Measurements from ENCODE around the gene FBXL3. TPM values are rescaled to one million over a fixed set of nuclear protein-coding genes. Genes with fewer than 3 reads are reported as not detected.

The FBXL3 gene
- total and polyA plus RNA-seq, 2 of the 8 experiments (the other 6 are each of a cell fraction or from before 2014, with no cell fraction given): 4.9 to 14.9 TPM

DNA sequence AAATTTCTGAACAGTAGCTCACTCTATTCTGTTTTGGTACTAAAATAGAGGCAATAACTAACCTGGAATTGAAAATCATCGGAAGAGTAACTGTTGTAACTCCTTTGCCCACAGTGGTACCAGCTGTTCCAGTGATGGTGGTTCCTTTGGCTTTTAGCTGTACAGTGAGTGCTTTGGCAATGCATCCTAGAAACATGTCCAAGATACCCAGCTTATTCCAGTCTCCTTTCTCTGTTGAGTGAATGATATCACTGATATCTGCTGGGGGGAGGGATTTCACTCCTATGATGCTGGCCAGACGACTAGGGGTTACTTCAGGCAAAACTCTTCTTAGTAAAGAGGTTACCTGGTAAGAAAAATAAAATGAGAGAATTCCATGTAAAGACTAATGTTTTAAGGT, 40.6 kb upstream of the FBXL3 start:
- no peak overlapping the region for H3K9ac ChIP-seq (replicated peaks in 1 of 4; ENCODE audit: extremely low read depth in 1 of 4, low read depth in 3 of 4, low read length in 3 of 4)
- H2BK15ac ChIP-seq (ENCODE audit: low read length): no peak overlapping the region
- no peak for DNase-seq (ENCODE audit: low read depth in 1 of 2, low spot score in 2 of 2)
- H3K79me1 ChIP-seq (ENCODE audit: low read depth, low read length): no peaks in the 10 kb centered on the region
- H3K4me2 ChIP-seq (ENCODE audit: insufficient read depth in 1 of 2, low read depth in 2 of 2, low read length in 2 of 2): no peak overlapping the region
- TF ChIP-seq YY1 (IDR thresholded peaks at IDR 0.05; ENCODE audit: low read depth, low read length) (no peak), ZNF274 (IDR thresholded peaks at IDR 0.05; ENCODE audit: borderline replicate concordance, extremely low read depth, low read length) (no peak)
- H3K4me1 ChIP-seq (replicated peaks in 1 of 4; ENCODE audit: control insufficient read depth in 3 of 4, insufficient read depth in 4 of 4, low read length in 3 of 4): no peaks in the 10 kb centered on the region
- H3K56ac ChIP-seq (replicated peaks; ENCODE audit: insufficient read length, low read depth, low read length): no peak overlapping the region
- FAIRE-seq: no peak
- H4K20me1 ChIP-seq (replicated peaks in 1 of 2; ENCODE audit: control insufficient read depth in 1 of 2, insufficient read depth in 2 of 2, low read length in 2 of 2): no peaks in the 10 kb centered on the region
- H4K8ac ChIP-seq (ENCODE audit: extremely low read depth, insufficient read depth, low read length): no peak overlapping the region
- no peak overlapping the region for H3K14ac ChIP-seq (ENCODE audit: insufficient read length)
- H3K23ac ChIP-seq (ENCODE audit: insufficient read length): no peak overlapping the region
- H3K23me2 ChIP-seq (ENCODE audit: low read depth, low read length): no peaks in the 10 kb centered on the region
- POLR2A ChIA-PET (ENCODE audit: partially characterized antibody): no interaction called here
- WGBS, 2 experiments (ENCODE audit: extremely low coverage in 1 of 2, insufficient coverage in 1 of 2, insufficient read length in 1 of 2, insufficient replicate concordance in 2 of 2, low coverage in 1 of 2, low lambda C conversion rate in 2 of 2, missing lambda C conversion rate in 1 of 2): 92% methylated on average over 2 of the region's 2 CpGs; no CpG with 5 or more reads in 1 of the 2 experiments
- no peaks in the 10 kb centered on the region for H3K27me3 ChIP-seq (replicated peaks in 1 of 4; ENCODE audit: control insufficient read depth in 3 of 4, extremely low read depth in 1 of 4, insufficient read depth in 3 of 4, low read length in 3 of 4)
- H3K4ac ChIP-seq (replicated peaks; ENCODE audit: insufficient read length, low read depth, low read length): no peak overlapping the region
- H4K5ac ChIP-seq (ENCODE audit: insufficient read length, low read depth, low read length): no peak overlapping the region
- no peak overlapping the region for H4K91ac ChIP-seq (replicated peaks; ENCODE audit: insufficient read length, low read length)
- no peak overlapping the region for H2AFZ ChIP-seq (ENCODE audit: low read length)
- no peak overlapping the region for H2BK5ac ChIP-seq (ENCODE audit: low read depth, low read length)
- H3K79me2 ChIP-seq (ENCODE audit: control insufficient read depth in 1 of 2, insufficient read depth in 2 of 2, low read length in 2 of 2): no peaks in the 10 kb centered on the region
- H2BK120ac ChIP-seq (replicated peaks; ENCODE audit: low read depth, low read length): no peak overlapping the region
- no peak overlapping the region for H3K18ac ChIP-seq (ENCODE audit: extremely low read depth, low read length)
- H2BK20ac ChIP-seq (ENCODE audit: low read length): no peak overlapping the region
- CTCF ChIA-PET (ENCODE audit: partially characterized antibody): no interaction called here
- no peak overlapping the region for H3K4me3 ChIP-seq (ENCODE audit: extremely low read depth in 1 of 4, insufficient read depth in 2 of 4, low read depth in 3 of 4, low read length in 4 of 4)
- H3K9me3 ChIP-seq (ENCODE audit: insufficient read depth in 2 of 2, low read depth in 1 of 2, low read length in 1 of 2): no peaks in the 10 kb centered on the region; a peak in 1 of 4 replicates
- no peak overlapping the region for H2BK12ac ChIP-seq (ENCODE audit: low read depth, low read length)
- H2AK5ac ChIP-seq (ENCODE audit: low read depth, low read length): no peak overlapping the region
- H3K36me3 ChIP-seq (ENCODE audit: control insufficient read depth in 2 of 4, insufficient read depth in 4 of 4, low read length in 3 of 4): peaks cover 0 to 23% (median 9%) of the 10 kb centered on the region in 4 experiments; a peak in 5 of 8 replicates
- H3K27ac ChIP-seq (ENCODE audit: low read depth, low read length): no peak overlapping the region
